ENCODE measurements around the gene CHMP2A. TPM values are rescaled to one million over a fixed set of nuclear protein-coding genes. Genes with fewer than 3 reads are reported as not detected.

The CHMP2A gene
- total and polyA plus RNA-seq, 2 of the 4 experiments (the other 2 are of a cell fraction): 105 to 183 TPM

GRCh38 chr19:58552655-58553054, 2.2 kb downstream of the CHMP2A start:
- no peak overlapping the region for H4K8ac ChIP-seq (ENCODE audit: low read depth in 2 of 2, low read length in 2 of 2)
- ATAC-seq (ENCODE audit: low read depth) (no peak), DNase-seq (no peak)
- H2BK5ac ChIP-seq (ENCODE audit: low read depth, low read length, poor library complexity, severe bottlenecking): no peak overlapping the region
- H3K9ac ChIP-seq (ENCODE audit: low read depth, low read length): no peak overlapping the region
- no peaks in the 10 kb centered on the region for H3K27me3 ChIP-seq (ENCODE audit: control insufficient read depth, insufficient read depth, low read length)
- no peak overlapping the region for H3K18ac ChIP-seq (ENCODE audit: low read depth, low read length)
- no peak overlapping the region for H3K27ac ChIP-seq (ENCODE audit: insufficient read depth, low read length)
- H2AK9ac ChIP-seq (replicated peaks; ENCODE audit: low read depth, low read length, poor library complexity): no peak overlapping the region
- H3K79me1 ChIP-seq (ENCODE audit: low read depth in 1 of 2, low read length in 2 of 2): peaks cover 23 to 76% of the 10 kb centered on the region in 2 experiments
- no peak overlapping the region for H2AFZ ChIP-seq (replicated peaks; ENCODE audit: low read length, poor library complexity)
- no peak overlapping the region for H3K14ac ChIP-seq (replicated peaks; ENCODE audit: low read depth, low read length)
- no peak overlapping the region for H3K56ac ChIP-seq (ENCODE audit: extremely low read depth, insufficient read depth, low read length)
- H3K4me2 ChIP-seq (ENCODE audit: low read depth, low read length): no peak overlapping the region
- no peak overlapping the region for H2BK120ac ChIP-seq (ENCODE audit: low read depth, low read length)
- ChIA-PET POLR2A (ENCODE audit: unreplicated experiment) (no interaction called here), CTCF (no interaction called here)
- no peak overlapping the region for H4K91ac ChIP-seq (ENCODE audit: insufficient read depth, low read depth, low read length)
- BruUV-seq (replicated peaks): no TSS peak
- no peaks in the 10 kb centered on the region for H3K9me3 ChIP-seq (ENCODE audit: control insufficient read depth, insufficient read depth, low read length)
- H2BK15ac ChIP-seq (ENCODE audit: low read depth, low read length): no peak overlapping the region
- no peak overlapping the region for H4K5ac ChIP-seq (ENCODE audit: low read depth, low read length)
- dilution Hi-C loops (cut with HindIII; ENCODE audit: low sequenced_read_pairs, unreplicated experiment): no loop called here
- H4K20me1 ChIP-seq (ENCODE audit: insufficient read depth, low read length): peaks cover 46% of the 10 kb centered on the region
- H3K9me1 ChIP-seq (ENCODE audit: insufficient read depth, low read length): peaks cover 16% of the 10 kb centered on the region
- H3K36me3 ChIP-seq (ENCODE audit: control insufficient read depth, insufficient read depth, low read length): peaks cover 62% of the 10 kb centered on the region
- no peak overlapping the region for H3K4me3 ChIP-seq (ENCODE audit: insufficient read depth, low read depth, low read length)
- H3K23ac ChIP-seq (ENCODE audit: low read depth, low read length): no peak overlapping the region
- no peak overlapping the region for H2BK20ac ChIP-seq (ENCODE audit: low read depth, low read length)
- TF ChIP-seq RAD21 (IDR thresholded peaks at IDR 0.05; ENCODE audit: low read length): no peak
- TF ChIP-seq RFX5 (IDR thresholded peaks at IDR 0.05; ENCODE audit: low read depth, low read length): no peak
- no peak for TF ChIP-seq POLR2A (IDR thresholded peaks at IDR 0.05; ENCODE audit: low read depth, low read length)
- TF ChIP-seq MXI1 (IDR thresholded peaks at IDR 0.05; ENCODE audit: borderline replicate concordance, low read depth, low read length): no peak
- no peak for TF ChIP-seq BHLHE40 (IDR thresholded peaks at IDR 0.05; ENCODE audit: low read depth, low read length)
- TF ChIP-seq RCOR1 (IDR thresholded peaks at IDR 0.05; ENCODE audit: insufficient replicate concordance, low read length): no peak
- TF ChIP-seq CTCF (conservative IDR thresholded peaks at IDR 0.05; ENCODE audit: low read depth, low read length): no peak
- no peak for TF ChIP-seq NFE2L2 (IDR thresholded peaks at IDR 0.05; ENCODE audit: low read depth, low read length)
- no peak for TF ChIP-seq MAFK (IDR thresholded peaks at IDR 0.05; ENCODE audit: low read depth, low read length)
- TF ChIP-seq USF2 (IDR thresholded peaks at IDR 0.05; ENCODE audit: low read depth, low read length): no peak
- no peak for TF ChIP-seq CEBPB (IDR thresholded peaks at IDR 0.05; ENCODE audit: low read depth, low read length)
- TF ChIP-seq CHD1 (IDR thresholded peaks at IDR 0.05; ENCODE audit: low read depth, low read length): no peak
- no peak for TF ChIP-seq MAZ (IDR thresholded peaks at IDR 0.05; ENCODE audit: borderline replicate concordance, low read depth, low read length)
- no peak overlapping the region for H3K4ac ChIP-seq (ENCODE audit: low read depth, low read length)
- 100% methylated on average over 1 of the region's 2 CpGs; no CpG with 5 or more reads in 1 of the 2 experiments for WGBS, 2 experiments (ENCODE audit: extremely low coverage in 2 of 2, insufficient read length in 1 of 2)
- H2AK5ac ChIP-seq (ENCODE audit: low read depth, low read length): no peak overlapping the region; the same call in 1 of the 2 replicates
- in situ Hi-C loops (cut with MboI; ENCODE audit: low sequenced_read_pairs): no loop called here
- intact Hi-C loops (cut with micrococcal nuclease): no loop called here
- H3K4me1 ChIP-seq (ENCODE audit: control insufficient read depth, insufficient read depth, low read length): peaks cover 17% of the 10 kb centered on the region
